Stimulated activated CD4-positive, alpha-beta T cell treated with anti-CD3 and anti-CD28 coated beads, Interleukin-15, amount 100 ng/mL, for 1 hour (primary cell): Measurements from ENCODE around the gene COL5A3.
"Not testable (repeated sequence)": the region's sequence is repeated elsewhere in the genome, so short reads cannot be mapped to it uniquely, and the experiment has no call there.

ENCODE experiments used
- DNase-seq, 2 donors: peaks; one replicate each; pipeline ENCODE4 v3.0.0-alpha.2; 2020; ENCODE audit warnings: low read depth in 1 of 2, low spot score in 1 of 2

Gene COL5A3

GRCh38 chr19:10010247-10010691, at the start of gene COL5A3:
COL5A3 (minus strand) TSS chr19:10010504; CDS start chr19:10010385, 119 bp downstream.
- DNase-seq, result no peak

GRCh38 chr19:10052602-10053360, 42.5 kb upstream of the COL5A3 start:
- no peak for DNase-seq

- no peak for DNase-seq
Observed at GRCh38 chr19:10049626-10050025, 39.3 kb upstream of the COL5A3 start.

GRCh38 chr19:10045371-10045770, 35.1 kb upstream of the COL5A3 start:
- DNase-seq, result no peak

- DNase-seq, result no peak
Observed at GRCh38 chr19:10044390-10044789, 34.1 kb upstream of the COL5A3 start.

DNA sequence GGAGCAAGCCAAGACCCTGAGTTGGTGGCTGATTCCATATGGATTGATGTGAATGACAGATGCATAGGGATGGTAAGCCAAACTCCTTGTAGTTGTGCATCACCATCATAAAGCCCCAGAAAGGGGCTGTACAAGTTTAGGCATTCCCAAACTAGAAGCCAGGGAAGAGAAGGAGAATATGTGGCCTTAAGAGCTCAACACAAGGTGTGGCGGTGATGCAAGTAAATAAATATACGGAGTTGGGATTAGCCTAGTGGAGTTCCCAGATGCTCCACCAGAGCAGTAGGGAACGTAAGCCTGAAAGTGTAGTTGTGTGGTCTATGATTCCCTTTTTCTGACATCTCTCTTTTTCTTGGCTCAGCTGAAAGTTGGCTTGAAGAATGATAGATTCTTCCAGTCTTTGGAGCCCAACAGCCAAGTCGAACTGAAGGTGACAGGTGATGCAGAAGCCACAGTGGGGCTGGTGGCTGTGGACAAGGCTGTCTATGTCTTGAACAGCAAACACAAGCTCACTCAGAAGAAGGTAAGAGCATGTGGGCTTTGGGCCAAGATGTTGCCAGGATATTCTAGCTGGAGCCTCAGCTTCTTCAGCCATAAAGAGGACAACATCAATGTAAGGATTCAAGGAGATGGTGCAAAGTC, 33.1 kb upstream of the COL5A3 start:
- DNase-seq, result no peak

DNA sequence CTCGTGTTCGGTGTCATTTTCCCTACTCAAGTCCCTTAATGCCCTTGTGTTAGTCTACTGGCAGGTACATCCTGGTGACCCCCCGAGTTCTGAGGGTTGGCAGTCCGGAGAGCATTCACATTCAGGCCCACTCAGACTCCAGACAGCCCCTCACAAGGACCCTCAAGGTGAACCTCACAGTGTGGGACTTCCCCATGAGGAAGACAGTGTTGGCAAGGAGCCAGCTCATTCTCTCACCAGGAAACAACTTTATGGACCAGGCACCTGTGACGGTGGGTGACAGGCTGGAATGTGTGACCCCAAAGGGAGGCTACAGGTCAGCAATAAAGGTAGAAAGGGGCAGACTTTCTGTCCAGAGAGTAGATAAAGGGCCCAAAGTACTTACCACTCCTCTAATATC, 27.5 kb upstream of the COL5A3 start:
- DNase-seq, result no peak

DNA sequence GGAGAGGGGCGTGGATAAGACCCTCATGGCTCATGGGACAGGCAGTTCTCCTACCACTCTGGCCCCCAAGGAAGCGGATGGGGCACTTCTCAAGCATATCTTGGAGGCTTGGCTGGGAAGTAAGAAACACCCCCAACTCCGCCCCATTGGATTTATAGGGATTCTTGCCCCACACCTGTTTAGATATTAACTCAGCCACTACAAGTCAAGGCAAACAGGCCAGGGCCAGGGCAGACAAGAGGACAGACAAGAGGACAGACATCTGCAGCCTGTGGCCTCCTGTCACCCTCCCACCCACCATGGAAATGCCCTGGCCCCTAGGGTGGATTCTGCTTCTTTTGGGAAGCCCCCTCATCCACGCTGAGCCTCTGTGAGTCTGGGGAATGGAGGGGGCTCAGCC, 27.1 kb upstream of the COL5A3 start:
- DNase-seq, result no peak

DNA sequence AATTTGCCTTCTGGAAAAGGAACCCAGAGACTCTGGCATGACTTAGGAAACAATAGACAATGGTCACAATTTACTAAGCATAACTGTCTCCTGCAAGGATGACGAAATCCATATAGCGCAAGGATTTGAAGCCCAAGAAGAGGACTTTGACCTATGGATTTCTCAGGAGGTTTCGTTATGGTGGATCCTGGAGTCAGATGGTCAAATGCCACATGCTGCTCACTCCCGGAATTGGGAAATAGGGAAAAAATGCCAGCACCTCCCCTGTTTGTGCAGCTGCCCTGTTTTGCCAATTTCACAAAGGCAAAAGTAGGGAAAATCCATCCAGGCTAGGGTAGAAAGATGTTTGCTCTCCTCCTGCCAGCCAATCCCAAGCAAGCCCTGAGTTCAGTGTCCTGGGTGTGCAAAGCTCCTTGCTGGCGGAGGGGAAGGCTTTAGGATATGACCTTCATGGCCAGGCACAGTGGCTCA, 26.3 kb upstream of the COL5A3 start:
- no peak for DNase-seq

DNA sequence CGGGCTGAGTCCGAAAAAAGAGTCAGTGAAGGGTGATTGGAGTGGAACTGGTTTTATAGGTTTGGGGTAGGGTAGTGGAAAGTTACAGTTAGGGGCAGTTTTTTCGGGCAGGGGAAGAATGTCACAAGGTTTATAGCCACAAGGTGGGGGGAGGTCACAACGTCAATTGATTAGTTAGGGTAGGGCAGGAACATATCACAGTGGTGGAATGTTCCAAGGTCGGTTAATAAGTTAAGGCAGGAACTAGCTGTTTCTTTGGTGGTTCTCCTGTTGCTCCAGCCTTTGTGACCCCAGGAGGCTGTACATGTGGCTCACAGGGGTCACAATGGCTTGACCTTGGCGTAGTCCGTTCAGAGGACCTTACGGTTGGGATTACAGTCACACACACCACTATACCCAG, 23.3 kb upstream of the COL5A3 start:
- no peak for DNase-seq

DNA sequence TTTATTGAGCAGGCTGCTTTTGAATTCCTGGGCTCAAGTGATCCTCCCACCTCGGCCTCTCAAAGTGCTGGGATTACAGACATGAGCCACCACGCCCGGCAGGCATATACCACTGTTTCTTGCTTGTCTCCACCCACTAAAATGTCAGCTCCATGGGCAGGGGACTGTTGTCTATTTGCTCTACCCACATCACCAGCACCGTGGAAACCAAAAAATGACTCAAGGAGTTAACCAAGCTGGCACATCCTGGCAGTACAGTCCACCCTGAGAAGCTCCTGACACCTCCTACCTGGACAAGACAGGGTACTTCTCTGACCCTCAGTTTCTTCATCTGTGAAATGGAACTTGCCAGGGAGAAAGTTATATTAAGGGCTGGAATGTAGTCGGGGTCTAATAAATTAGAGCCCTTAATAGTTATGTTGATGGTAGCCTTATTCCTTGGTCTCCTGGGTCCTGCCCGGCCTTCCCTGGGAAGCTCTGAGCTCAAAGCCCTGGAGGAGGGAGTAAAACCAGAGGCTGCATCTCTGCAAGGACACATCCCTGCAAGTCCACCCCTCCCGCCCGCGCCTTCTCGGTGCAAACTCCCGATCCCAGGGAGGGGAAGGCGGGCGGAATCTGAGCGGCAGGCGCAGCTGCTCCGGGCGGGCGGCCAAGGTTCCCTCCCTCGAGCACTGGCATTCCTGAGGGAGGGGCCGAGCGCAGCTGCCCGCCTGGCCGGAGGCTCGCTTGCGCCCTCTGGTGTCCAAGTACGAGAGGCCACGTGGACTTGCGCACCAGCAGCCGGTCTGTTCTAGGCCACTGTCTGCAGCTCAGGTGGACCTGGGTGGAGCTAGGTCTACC, 17.1 kb upstream of the COL5A3 start:
- peak; percentile 40 to 59 for DNase-seq

GRCh38 chr19:10026744-10027143, 16.4 kb upstream of the COL5A3 start:
- no peak for DNase-seq

DNA sequence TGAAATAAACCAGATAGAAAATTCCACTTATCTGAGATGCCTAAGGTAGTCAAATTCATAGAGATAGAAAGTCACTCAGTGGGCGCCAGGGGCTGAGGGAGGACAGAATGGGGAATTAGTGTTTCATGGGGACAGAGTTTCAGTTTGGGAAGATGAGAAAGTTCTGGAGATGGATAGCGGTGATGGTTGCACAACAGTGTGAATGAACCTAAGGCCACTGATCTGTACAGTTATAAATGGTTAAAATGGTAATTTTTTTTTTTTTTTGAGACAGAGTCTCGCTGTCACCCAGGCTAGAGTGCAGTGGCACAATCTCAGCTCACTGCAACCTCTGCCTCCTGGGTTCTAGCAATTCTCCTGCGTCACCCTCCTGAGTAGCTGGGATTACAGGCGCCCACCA, 12.8 kb upstream of the COL5A3 start:
- not testable (repeated sequence) for DNase-seq

GRCh38 chr19:10021863-10022262, 11.6 kb upstream of the COL5A3 start:
- DNase-seq, result no peak

- no peak for DNase-seq
Observed at GRCh38 chr19:10021446-10021845, 11.1 kb upstream of the COL5A3 start.

DNA sequence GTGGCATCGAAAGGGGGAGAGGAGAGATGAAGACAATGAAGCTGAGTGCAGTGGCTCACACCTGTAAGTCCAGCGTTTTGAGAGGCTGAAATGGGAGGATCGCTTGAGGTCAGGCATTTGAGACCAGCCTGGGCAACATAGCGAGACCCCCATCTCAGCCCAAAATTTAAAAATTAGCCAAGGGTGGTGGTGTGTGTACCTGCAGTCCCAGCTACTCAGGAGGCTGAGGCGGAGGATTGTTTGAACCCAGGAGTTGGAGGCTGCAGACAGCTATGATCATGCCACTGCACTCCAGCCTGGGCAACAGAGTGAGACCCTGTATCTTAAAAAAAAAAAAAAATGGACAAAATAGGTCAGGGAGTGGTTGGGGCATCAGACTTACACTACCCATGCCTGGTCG, 10.5 kb upstream of the COL5A3 start:
- no peak for DNase-seq

DNA sequence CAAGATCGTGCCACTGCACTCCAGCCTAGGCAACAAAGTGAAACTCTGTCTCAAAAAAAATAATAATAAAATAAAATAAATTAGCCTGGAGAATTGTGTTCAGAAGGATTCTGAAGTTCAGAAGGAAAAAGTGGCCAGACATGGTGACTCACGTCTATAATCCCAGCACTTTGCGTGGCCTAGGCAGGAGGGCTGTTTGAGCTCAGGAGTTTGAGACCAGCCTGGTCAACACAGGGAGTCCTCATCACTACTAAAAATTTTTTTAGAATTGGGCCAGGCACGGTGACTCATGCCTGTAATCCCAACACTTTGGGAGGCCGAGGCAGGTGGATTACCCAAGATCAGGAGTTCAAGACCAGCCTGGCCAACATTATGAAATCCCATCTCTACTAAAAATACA, 8.9 kb upstream of the COL5A3 start:
- no peak for DNase-seq

GRCh38 chr19:10018786-10019185, 8.5 kb upstream of the COL5A3 start:
- DNase-seq, result no peak

DNA sequence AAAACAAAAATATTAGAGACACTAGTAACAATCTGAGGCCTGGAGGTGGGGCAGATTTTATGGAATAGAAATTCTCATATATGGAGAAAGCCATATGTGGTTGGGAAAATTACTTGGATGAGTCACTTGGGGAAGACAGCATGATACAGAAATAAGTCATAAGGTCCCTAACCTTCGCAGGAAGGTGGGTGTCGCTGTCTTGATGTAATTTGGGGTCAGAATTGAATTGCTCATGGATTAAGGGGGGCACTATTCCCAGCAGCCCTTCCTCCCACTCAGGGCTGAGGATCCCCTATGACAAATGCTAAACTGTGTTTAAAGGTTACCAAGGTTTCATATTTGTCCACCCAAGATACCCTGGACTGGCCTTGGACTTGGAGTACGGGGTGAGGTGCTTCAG, 8.0 kb upstream of the COL5A3 start:
- DNase-seq, result no peak

- no peak for DNase-seq
Observed at GRCh38 chr19:10013834-10014618, 3.7 kb upstream of the COL5A3 start.

DNA sequence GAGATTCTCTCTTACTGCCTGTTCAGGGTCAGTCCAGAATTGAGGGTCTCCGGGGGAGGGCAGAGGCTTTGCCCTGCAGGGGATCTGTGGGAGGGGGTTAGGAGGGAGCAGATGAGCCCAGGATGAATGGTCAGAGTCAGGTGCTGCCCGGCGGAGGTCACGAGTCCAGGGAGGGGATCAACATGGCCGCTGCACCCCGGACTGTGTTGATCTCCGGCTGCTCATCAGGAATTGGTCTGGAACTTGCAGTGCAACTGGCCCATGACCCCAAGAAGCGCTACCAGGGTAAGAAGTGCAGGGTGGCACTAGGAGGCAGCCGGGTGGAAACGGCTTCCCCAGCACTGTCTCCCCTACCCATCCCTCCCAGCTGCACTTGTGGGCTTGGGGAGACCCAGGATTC, 3.0 kb upstream of the COL5A3 start, which contains the start of gene RDH8:
TSS of gene RDH8 (plus strand) at position 168 of the 400 bp plus-strand sequence. CDS start at position 183, 15 bp downstream.
- DNase-seq, result no peak
